SK-N-SH (cell line): ENCODE results near the gene FAM184B. TPM values are rescaled to one million over a fixed set of nuclear protein-coding genes. Genes with fewer than 3 reads are reported as not detected.

Source experiments
- CTCF ChIA-PET: fragments of 300-600, 350-600 bp; formaldehyde crosslinking; extraction: SDS; loops from one replicate; lab custom pipeline; 2021; lab: Yijun Ruan, JAX
- POLR2A ChIA-PET: fragments of 350-600 bp; sonication (Branson Sonifier 250); formaldehyde crosslinking; extraction: SDS; loops from one replicate; lab custom pipeline; 2020; ENCODE audit warnings: antibody characterized with exemption, inconsistent platforms; lab: Yijun Ruan, JAX
- DNase-seq: peaks from one replicate; pipeline ENCODE4 v3.0.0; 2012
- H2AFZ ChIP-seq: fragments of 200-600 bp; sonication (generic); 2 replicates; pipeline ENCODE4 v1.8.1; 2016; ENCODE audit warnings: antibody characterized with exemption, mild to moderate bottlenecking, low read depth
- H3F3A ChIP-seq: fragments of 200-600 bp; sonication (generic); replicated peaks from 2 replicates; pipeline ENCODE3; 2016; ENCODE audit warnings: antibody characterized with exemption, mild to moderate bottlenecking; ENCODE audit not compliant: insufficient read depth
- H3K27ac ChIP-seq, 2 experiments: fragments of 200-500 bp in 1 of 2; fragments of 200-600 bp in 1 of 2; sonication (Bioruptor generic) in 1 of 2; sonication (generic), shearing (Covaris generic) in 1 of 2; 2 replicates each; pipeline versions ENCODE4 v1.5.1 to v1.6.1; 2014 to 2016; ENCODE audit warnings: low read depth in 2 of 2, inconsistent platforms in 1 of 2, low read length in 1 of 2, mild to moderate bottlenecking in 1 of 2, mixed read lengths in 1 of 2
- H3K27me3 ChIP-seq: fragments of 200-600 bp; sonication (generic), shearing (Covaris generic); 2 replicates; pipeline ENCODE4 v1.6.1; 2016; ENCODE audit warnings: mixed run types; ENCODE audit not compliant: insufficient read depth
- H3K36me3 ChIP-seq, 2 experiments: fragments of 200-500 bp in 1 of 2; fragments of 200-600 bp in 1 of 2; sonication (Bioruptor generic) in 1 of 2; sonication (generic) in 1 of 2; replicated peaks in 1 of 2; 2 replicates each; pipeline versions ENCODE3 to v1.5.1; 2014 to 2016; ENCODE audit warnings: low read length in 1 of 2, mild to moderate bottlenecking in 1 of 2; ENCODE audit not compliant: insufficient read depth in 2 of 2, control insufficient read depth in 1 of 2
- H3K4me1 ChIP-seq, 2 experiments: fragments of 200-500 bp in 1 of 2; fragments of 200-600 bp in 1 of 2; sonication (Bioruptor generic) in 1 of 2; sonication (generic), shearing (Covaris generic) in 1 of 2; 2 replicates each; pipeline versions ENCODE4 v1.5.1 to v1.6.1; 2014 to 2016; ENCODE audit warnings: low read depth in 1 of 2, low read length in 1 of 2, mixed run types in 1 of 2; ENCODE audit not compliant: insufficient read depth in 2 of 2, control insufficient read depth in 1 of 2
- H3K4me2 ChIP-seq: fragments of 200-600 bp; sonication (generic), shearing (Covaris generic); 2 replicates; pipeline ENCODE4 v1.6.1; 2017; ENCODE audit warnings: mixed run types
- H3K4me3 ChIP-seq, 2 experiments: fragments of 200-500 bp in 1 of 2; fragments of 200-600 bp in 1 of 2; sonication (Bioruptor generic) in 1 of 2; sonication (generic), shearing (Covaris generic) in 1 of 2; 2 replicates each; pipeline versions ENCODE4 v1.5.1 to v1.8.1; 2014 to 2016; ENCODE audit warnings: low read depth in 2 of 2, inconsistent platforms in 1 of 2, low read length in 1 of 2, mild to moderate bottlenecking in 1 of 2, mixed read lengths in 1 of 2, moderate library complexity in 1 of 2
- H3K79me2 ChIP-seq: fragments of 200-600 bp; sonication (generic); 2 replicates; pipeline ENCODE4 v1.8.1; 2017; ENCODE audit warnings: mild to moderate bottlenecking; ENCODE audit not compliant: insufficient read depth
- H3K9ac ChIP-seq: fragments of 200-600 bp; sonication (generic); 2 replicates; pipeline ENCODE4 v1.6.1; 2017; ENCODE audit warnings: mixed run types
- H3K9me2 ChIP-seq: fragments of 200-600 bp; sonication (generic); 2 replicates; pipeline ENCODE4 v1.6.1; 2017; ENCODE audit warnings: mixed run types
- H3K9me3 ChIP-seq: fragments of 200-600 bp; sonication (generic); 2 replicates; pipeline ENCODE4 v1.6.1; 2017; ENCODE audit warnings: mixed run types, mild to moderate bottlenecking, moderate library complexity
- H4K20me1 ChIP-seq: fragments of 200-600 bp; sonication (generic); 2 replicates; pipeline ENCODE4 v1.6.1; 2017; ENCODE audit warnings: mild to moderate bottlenecking, mixed run types; ENCODE audit not compliant: insufficient read depth
- CHD2 ChIP-seq: fragments of 150-350 bp; IDR thresholded peaks from 2 replicates; pipeline ENCODE4 v1.6.1; 2018; ENCODE audit warnings: low read length; ENCODE audit not compliant: partially characterized antibody
- CTCF ChIP-seq: fragments of 200-600 bp; sonication (generic); IDR thresholded peaks from 2 replicates; pipeline ENCODE4 v1.6.1; 2017; ENCODE audit warnings: antibody characterized with exemption, mild to moderate bottlenecking, moderate library complexity
- ELF1 ChIP-seq: IDR thresholded peaks from 2 replicates; pipeline ENCODE4 v1.4.0; 2012
- EP300 ChIP-seq, 2 experiments: IDR thresholded peaks; 2 replicates each; pipeline versions ENCODE4 v1.4.0 to v1.6.1; 2012; ENCODE audit warnings: borderline replicate concordance in 1 of 2, low read depth in 1 of 2, low read length in 1 of 2
- FOXJ3 ChIP-seq: sonication (generic); formaldehyde crosslinking; IDR thresholded peaks from 2 replicates; pipeline ENCODE4 v1.5.1; 2020; ENCODE audit warnings: mild to moderate bottlenecking, missing genetic modification reagents
- GABPA ChIP-seq: IDR thresholded peaks from 2 replicates; pipeline ENCODE4 v1.4.0; 2012; ENCODE audit warnings: low read depth, mild to moderate bottlenecking
- IRF3 ChIP-seq: fragments of 150-350 bp; IDR thresholded peaks from 2 replicates; pipeline ENCODE4 v1.6.1; 2016; ENCODE audit warnings: mild to moderate bottlenecking, low read depth, low read length
- JUND ChIP-seq: IDR thresholded peaks from 2 replicates; pipeline ENCODE4 v1.4.0; 2012
- MXI1 ChIP-seq: IDR thresholded peaks from 2 replicates; pipeline ENCODE4 v1.6.1; 2012; ENCODE audit warnings: mild to moderate bottlenecking, low read depth, low read length, improper control_type of control experiment
- NRF1 ChIP-seq: IDR thresholded peaks from 2 replicates; pipeline ENCODE4 v1.6.1; 2012; ENCODE audit warnings: low read depth, mild to moderate bottlenecking, low read length
- POLR2AphosphoS5 ChIP-seq: IDR thresholded peaks from 2 replicates; pipeline ENCODE4 v1.6.1; 2012; ENCODE audit warnings: low read depth, low read length
- RXRA ChIP-seq: IDR thresholded peaks from 2 replicates; pipeline ENCODE4 v1.4.0; 2012; ENCODE audit warnings: low read depth, mild to moderate bottlenecking, borderline replicate concordance
- SMC3 ChIP-seq: IDR thresholded peaks from 2 replicates; pipeline ENCODE4 v1.6.1; 2012; ENCODE audit warnings: low read depth, low read length, improper control_type of control experiment
- TAF1 ChIP-seq: IDR thresholded peaks from 2 replicates; pipeline ENCODE4 v1.6.1; 2012; ENCODE audit warnings: low read depth, mild to moderate bottlenecking, low read length, moderate library complexity, borderline replicate concordance
- TEAD4 ChIP-seq: IDR thresholded peaks from 2 replicates; pipeline ENCODE4 v1.4.0; 2012; ENCODE audit warnings: mild to moderate bottlenecking, borderline replicate concordance; ENCODE audit not compliant: insufficient read depth
- USF1 ChIP-seq: IDR thresholded peaks from 2 replicates; pipeline ENCODE4 v1.4.0; 2012; ENCODE audit warnings: low read depth, borderline replicate concordance
- USF2 ChIP-seq: fragments of 150-350 bp; IDR thresholded peaks from 2 replicates; pipeline ENCODE4 v1.6.1; 2017; ENCODE audit warnings: antibody characterized with exemption, low read length, low read depth, borderline replicate concordance
- ZBTB33 ChIP-seq: IDR thresholded peaks from 2 replicates; pipeline ENCODE4 v1.4.0; 2012; ENCODE audit warnings: low read depth, borderline replicate concordance
- WGBS: methylation state at CpG from one replicate; pipeline ENCODE4 v1.1.6; 2017; ENCODE audit warnings: low lambda C conversion rate; 5-methylcytosine and 5-hydroxymethylcytosine counted together
- polyA plus RNA-seq, 3 experiments: library from polyadenylated mRNA; depleted of rRNA; stranded (reverse); fragments of >200 nt; gene quantifications; 2 replicates each; pipeline ENCODE4 v1.2.3, GENCODE V29; 2012
- TF ChIP-seq, protein P1 (sequence below): IDR thresholded peaks from 2 replicates; pipeline ENCODE4; 2012

Gene FAM184B
- polyA plus RNA-seq, 1 of the 3 experiments (the other 2 are of a cell fraction), result not detected

DNA sequence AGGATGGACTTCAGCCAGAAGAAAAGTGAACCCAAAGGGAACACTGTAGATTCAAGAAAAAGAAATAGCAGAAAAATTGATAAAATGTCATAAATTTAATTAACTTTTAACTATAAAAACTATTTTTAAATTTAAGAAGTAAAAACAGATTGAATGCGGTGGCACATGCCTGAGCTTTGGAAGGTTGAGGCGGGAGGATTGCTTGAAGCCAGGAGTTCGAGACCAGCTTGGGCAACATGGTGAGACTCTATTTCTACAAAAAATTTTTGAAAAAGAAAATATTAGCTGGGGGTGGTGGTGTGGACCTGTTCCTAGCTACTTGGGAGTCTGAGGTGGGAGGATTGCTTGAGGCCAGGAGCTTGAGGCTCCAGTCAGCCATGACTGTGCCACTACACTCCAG lies 3.0 kb downstream of the FAM184B start:
- Histone ChIP-seq H3K4me3 (no peak overlapping the region), H3K36me3 (no peaks in the 10 kb centered on the region), H3K9ac (no peak overlapping the region), H3K79me2 (no peaks in the 10 kb centered on the region), H2AFZ (no peak overlapping the region), H3K4me1 (no peaks in the 10 kb centered on the region; a peak in 2 of 4 replicates), H3K4me2 (no peak overlapping the region), H3F3A (no peaks in the 10 kb centered on the region), H3K27me3 (no peaks in the 10 kb centered on the region), H4K20me1 (no peaks in the 10 kb centered on the region), H3K27ac (no peak overlapping the region), H3K9me2 (no peaks in the 10 kb centered on the region), H3K9me3 (no peaks in the 10 kb centered on the region)
- no peak for TF ChIP-seq USF2
- no peak for TF ChIP-seq ELF1
- no peak for TF ChIP-seq FOXJ3 (CRISPR knock-in tag)
- no peak for TF ChIP-seq ZBTB33
- no peak for TF ChIP-seq MXI1
- TF ChIP-seq GABPA, result no peak
- no peak for TF ChIP-seq TAF1
- no peak for TF ChIP-seq USF1
- no peak for TF ChIP-seq TEAD4
- no peak for TF ChIP-seq NRF1
- no peak for TF ChIP-seq POLR2AphosphoS5
- no peak for TF ChIP-seq CTCF
- TF ChIP-seq RXRA, result no peak
- no peak for TF ChIP-seq CHD2
- no peak for TF ChIP-seq JUND
- no peak for TF ChIP-seq IRF3
- TF ChIP-seq EP300 (IDR thresholded peaks at IDR 0.05; ENCODE audit: borderline replicate concordance in 1 of 2, low read depth in 1 of 2, low read length in 1 of 2), result no peak
- no peak for TF ChIP-seq SMC3
- TF ChIP-seq, protein P1, sequence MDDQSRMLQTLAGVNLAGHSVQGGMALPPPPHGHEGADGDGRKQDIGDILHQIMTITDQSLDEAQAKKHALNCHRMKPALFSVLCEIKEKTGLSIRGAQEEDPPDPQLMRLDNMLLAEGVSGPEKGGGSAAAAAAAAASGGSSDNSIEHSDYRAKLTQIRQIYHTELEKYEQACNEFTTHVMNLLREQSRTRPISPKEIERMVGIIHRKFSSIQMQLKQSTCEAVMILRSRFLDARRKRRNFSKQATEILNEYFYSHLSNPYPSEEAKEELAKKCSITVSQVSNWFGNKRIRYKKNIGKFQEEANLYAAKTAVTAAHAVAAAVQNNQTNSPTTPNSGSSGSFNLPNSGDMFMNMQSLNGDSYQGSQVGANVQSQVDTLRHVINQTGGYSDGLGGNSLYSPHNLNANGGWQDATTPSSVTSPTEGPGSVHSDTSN, result no peak
- ChIA-PET CTCF (no interaction called here), POLR2A (no interaction called here)
- 61% methylated on average over 3 of the region's 3 CpGs for WGBS
- DNase-seq, result no peak
